ENCODE results near the gene KRTAP9-1.
"Not testable (repeated sequence)": the region's sequence is repeated elsewhere in the genome, so short reads cannot be mapped to it uniquely, and the experiment has no call there.

GRCh38 chr17:41237116-41237515 is 47.4 kb downstream of the KRTAP9-1 start:
- TF ChIP-seq CTCF, EZH2phosphoT487, EZH2 (IDR thresholded peaks at IDR 0.05): not testable (repeated sequence)

All from neural progenitor cell (in vitro differentiated cells).